ENCODE data around the gene RAD18. TPM values are rescaled to one million over a fixed set of nuclear protein-coding genes. Genes with fewer than 3 reads are reported as not detected.

RAD18 gene
- total RNA-seq, 1 donor from 2014 or later, result 10.0 TPM

DNA sequence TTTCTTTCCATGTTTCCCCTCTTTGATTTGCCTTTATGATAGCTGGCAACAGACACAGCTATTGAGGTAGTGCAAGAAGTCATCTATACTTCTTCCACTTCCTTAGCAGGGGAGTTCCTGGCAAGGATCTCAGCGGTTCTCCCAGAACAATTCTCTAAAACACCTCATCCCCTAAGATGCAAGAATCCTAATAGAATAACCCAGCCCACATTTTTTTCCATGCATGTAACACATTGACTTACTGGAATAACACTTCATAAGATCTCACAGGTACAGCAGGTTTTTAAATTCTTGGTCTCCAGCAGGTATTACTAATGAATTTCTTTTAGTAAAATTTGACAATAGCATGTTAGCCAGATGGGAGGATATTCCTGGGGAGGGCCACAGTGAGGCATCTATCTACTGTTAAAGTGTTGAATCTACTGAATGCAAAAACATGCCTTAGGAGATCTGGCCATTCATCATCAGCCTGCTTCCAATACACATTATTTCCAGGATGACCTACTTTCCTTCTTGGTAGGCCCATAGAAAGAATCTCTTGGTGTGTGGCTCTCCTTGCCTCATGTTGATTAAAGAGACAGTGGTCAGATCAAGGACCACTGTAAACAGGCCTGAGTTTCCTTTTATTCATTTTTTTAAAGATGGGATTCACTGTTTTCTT lies 78.5 kb downstream of the RAD18 start:
- DNase-seq (ENCODE audit: low read depth), result no peak
- H3K4me3 ChIP-seq (ENCODE audit: low read depth, low read length), result no peak overlapping the region
- TF ChIP-seq, protein P1, sequence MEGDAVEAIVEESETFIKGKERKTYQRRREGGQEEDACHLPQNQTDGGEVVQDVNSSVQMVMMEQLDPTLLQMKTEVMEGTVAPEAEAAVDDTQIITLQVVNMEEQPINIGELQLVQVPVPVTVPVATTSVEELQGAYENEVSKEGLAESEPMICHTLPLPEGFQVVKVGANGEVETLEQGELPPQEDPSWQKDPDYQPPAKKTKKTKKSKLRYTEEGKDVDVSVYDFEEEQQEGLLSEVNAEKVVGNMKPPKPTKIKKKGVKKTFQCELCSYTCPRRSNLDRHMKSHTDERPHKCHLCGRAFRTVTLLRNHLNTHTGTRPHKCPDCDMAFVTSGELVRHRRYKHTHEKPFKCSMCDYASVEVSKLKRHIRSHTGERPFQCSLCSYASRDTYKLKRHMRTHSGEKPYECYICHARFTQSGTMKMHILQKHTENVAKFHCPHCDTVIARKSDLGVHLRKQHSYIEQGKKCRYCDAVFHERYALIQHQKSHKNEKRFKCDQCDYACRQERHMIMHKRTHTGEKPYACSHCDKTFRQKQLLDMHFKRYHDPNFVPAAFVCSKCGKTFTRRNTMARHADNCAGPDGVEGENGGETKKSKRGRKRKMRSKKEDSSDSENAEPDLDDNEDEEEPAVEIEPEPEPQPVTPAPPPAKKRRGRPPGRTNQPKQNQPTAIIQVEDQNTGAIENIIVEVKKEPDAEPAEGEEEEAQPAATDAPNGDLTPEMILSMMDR (conservative IDR thresholded peaks at IDR 0.05; ENCODE audit: low read depth, low read length), result no peak

- TF ChIP-seq, protein P1 (conservative IDR thresholded peaks at IDR 0.05; ENCODE audit: low read depth, low read length), result no peak
- H3K4me3 ChIP-seq (ENCODE audit: low read depth, low read length), result no peak overlapping the region
- no peak for DNase-seq (ENCODE audit: low read depth)
Measured at GRCh38 chr3:8882642-8883041, 80.6 kb downstream of the RAD18 start.

DNA sequence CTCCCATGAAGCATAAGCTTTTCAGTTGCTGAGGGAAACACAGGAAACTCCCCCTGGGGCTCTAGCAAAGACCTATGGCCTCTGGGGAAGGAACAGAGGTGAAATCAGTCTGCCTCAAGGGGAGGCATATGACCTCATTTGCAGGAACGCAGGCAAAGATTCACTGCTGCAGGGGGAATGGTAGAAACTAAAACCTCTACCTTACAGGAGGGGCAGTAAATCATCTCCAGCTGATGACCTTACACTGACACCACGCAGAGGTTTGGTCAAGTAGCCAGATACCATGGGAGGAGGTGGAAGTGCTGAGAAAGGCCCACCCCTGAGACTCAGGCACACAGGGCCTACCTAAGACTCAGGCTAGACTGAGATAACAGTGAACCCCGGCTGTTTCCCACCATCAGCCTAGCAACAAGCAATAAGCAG lies 81.1 kb downstream of the RAD18 start:
- TF ChIP-seq, protein P1 (conservative IDR thresholded peaks at IDR 0.05; ENCODE audit: low read depth, low read length), result no peak
- no peak for DNase-seq (ENCODE audit: low read depth)
- H3K4me3 ChIP-seq (ENCODE audit: low read depth, low read length), result no peak overlapping the region

DNA sequence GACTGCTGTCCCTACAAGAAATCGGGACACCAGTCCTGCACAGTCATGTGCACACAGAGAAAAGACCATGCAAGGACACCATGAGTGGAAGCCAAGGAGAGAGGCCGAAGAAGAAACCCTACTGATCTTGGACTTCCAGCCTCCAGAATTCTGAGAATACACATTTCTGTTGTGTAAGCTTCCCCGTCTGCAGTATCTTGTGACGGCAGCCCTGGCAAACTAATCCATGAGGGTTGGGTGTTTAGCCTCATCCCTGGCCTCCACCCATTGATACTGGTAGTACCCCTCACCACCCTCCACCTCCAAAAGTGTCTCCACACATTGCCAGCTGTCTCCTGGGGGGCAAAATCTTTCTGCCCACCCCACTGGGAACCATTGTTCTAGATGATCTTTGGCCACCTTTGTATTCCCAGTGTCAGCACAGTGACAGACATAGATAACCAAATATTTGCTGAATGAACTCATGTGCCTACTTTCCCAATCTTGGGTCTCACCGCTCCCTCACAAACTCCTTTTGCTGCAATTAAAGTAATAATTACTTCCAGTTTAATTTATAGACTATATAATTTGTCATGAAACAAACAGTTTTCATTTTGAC lies 83.8 kb downstream of the RAD18 start:
- no peak overlapping the region for H3K4me3 ChIP-seq (ENCODE audit: low read depth, low read length)
- DNase-seq (ENCODE audit: low read depth), result no peak
- TF ChIP-seq, protein P1 (conservative IDR thresholded peaks at IDR 0.05; ENCODE audit: low read depth, low read length), result no peak

GRCh38 chr3:8875836-8876235 lies 87.4 kb downstream of the RAD18 start:
- no peak overlapping the region for H3K4me3 ChIP-seq (ENCODE audit: low read depth, low read length)
- no peak for DNase-seq (ENCODE audit: low read depth)
- TF ChIP-seq, protein P1 (conservative IDR thresholded peaks at IDR 0.05; ENCODE audit: low read depth, low read length), result no peak

GRCh38 chr3:8873740-8874139 lies 89.5 kb downstream of the RAD18 start:
- TF ChIP-seq, protein P1 (conservative IDR thresholded peaks at IDR 0.05; ENCODE audit: low read depth, low read length), result no peak
- H3K4me3 ChIP-seq (ENCODE audit: low read depth, low read length), result no peak overlapping the region
- DNase-seq (ENCODE audit: low read depth), result no peak

DNA sequence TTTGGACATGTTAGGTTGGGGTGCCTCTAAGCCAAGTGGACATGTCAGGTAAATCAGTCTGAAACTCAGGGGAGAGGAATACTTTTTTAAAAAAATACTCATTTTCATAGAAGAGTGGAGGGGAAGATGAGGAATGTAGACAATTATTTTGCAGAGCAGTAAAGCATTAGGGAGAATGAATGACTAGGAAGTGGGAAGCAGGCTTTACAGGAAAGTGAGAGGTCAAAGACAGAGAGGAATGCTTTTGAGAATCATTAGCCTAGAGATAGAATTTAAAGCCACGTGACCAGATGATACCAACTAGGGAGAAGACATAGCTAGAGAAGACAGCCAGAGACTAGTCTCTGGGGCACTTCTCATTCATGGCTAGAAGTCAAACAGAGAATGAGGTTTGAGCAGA lies 91.0 kb downstream of the RAD18 start:
- H3K4me3 ChIP-seq (ENCODE audit: low read depth, low read length), result no peak overlapping the region
- TF ChIP-seq, protein P1 (conservative IDR thresholded peaks at IDR 0.05; ENCODE audit: low read depth, low read length), result no peak
- peak; percentile 72 for DNase-seq (ENCODE audit: low read depth)

All from epithelial cell of proximal tubule (primary cell).